GM12801 (cell line): ENCODE results near the gene FBXL7.

Experiments used
- CTCF ChIP-seq: IDR thresholded peaks from one replicate; pipeline ENCODE4 v1.5.1; 2011; ENCODE audit warnings: control low read depth; ENCODE audit not compliant: insufficient read length; ENCODE audit errors: extremely low read depth

FBXL7 gene

GRCh38 chr5:15679161-15679560, 179.2 kb downstream of the FBXL7 start:
- no peak for TF ChIP-seq CTCF

- no peak for TF ChIP-seq CTCF
These were observed 180.5 kb downstream of the FBXL7 start for GRCh38 chr5:15680455-15680854.

GRCh38 chr5:15682122-15682521, 182.1 kb downstream of the FBXL7 start:
- no peak for TF ChIP-seq CTCF

GRCh38 chr5:15682566-15682965, 182.6 kb downstream of the FBXL7 start:
- no peak for TF ChIP-seq CTCF

GRCh38 chr5:15683332-15683731, 183.4 kb downstream of the FBXL7 start:
- no peak for TF ChIP-seq CTCF

- no peak for TF ChIP-seq CTCF
These were observed 187.4 kb downstream of the FBXL7 start for GRCh38 chr5:15687401-15687800.

GRCh38 chr5:15689836-15690235, 189.9 kb downstream of the FBXL7 start:
- TF ChIP-seq CTCF, result no peak

- no peak for TF ChIP-seq CTCF
These were observed 190.6 kb downstream of the FBXL7 start for GRCh38 chr5:15690611-15691010.
